ENCODE data around the gene AP2A2.

- TF ChIP-seq CTCF (conservative IDR thresholded peaks at IDR 0.05; ENCODE audit: low read depth, low read length) (no peak), POLR2A (IDR thresholded peaks at IDR 0.05; ENCODE audit: low read depth, low read length) (no peak), RAD21 (IDR thresholded peaks at IDR 0.05; ENCODE audit: low read length) (no peak), USF2 (IDR thresholded peaks at IDR 0.05; ENCODE audit: low read depth, low read length) (no peak)
Observed at GRCh38 chr11:1049911-1050580, 124.4 kb downstream of the AP2A2 start.

Data from IMR-90 (cell line).